Right lobe of liver (tissue), 6 donors: Measurements from ENCODE around the gene SEMA4G. TPM values are rescaled to one million over a fixed set of nuclear protein-coding genes. Genes with fewer than 3 reads are reported as not detected.

Source experiments
- ATAC-seq, 4 donors: fragments of 200-7000 bp; cut with Tn5 transposase; one replicate each; pipeline ENCODE4 v1.9.1; 2020; ENCODE audit warnings: mild to moderate bottlenecking in 4 of 4, moderate library complexity in 4 of 4
- DNase-seq, 3 donors: peaks; one replicate each; pipeline ENCODE4 v3.0.0-alpha.2; 2020
- H3K27ac ChIP-seq, 3 donors: fragments of 200-600 bp; one replicate each; pipeline ENCODE4 v1.8.0; 2022
- H3K27me3 ChIP-seq, 2 donors: fragments of 200-600 bp; one replicate each; pipeline ENCODE4 v1.8.0; 2022
- H3K36me3 ChIP-seq, 4 donors: fragments of 200-600 bp; sonication (generic) in 1 of 4; one replicate each; pipeline versions ENCODE4 v1.5.1 to v1.8.0; 2017 to 2022; ENCODE audit warnings: control low read depth in 1 of 4
- H3K4me1 ChIP-seq, 4 donors: fragments of 200-600 bp; sonication (generic) in 1 of 4; one replicate each; pipeline versions ENCODE4 v1.5.1 to v1.8.0; 2017 to 2022; ENCODE audit warnings: control low read depth in 1 of 4
- H3K4me3 ChIP-seq, 3 donors: fragments of 200-600 bp; one replicate each; pipeline ENCODE4 v1.8.0; 2022
- H3K9me3 ChIP-seq, 4 donors: fragments of 200-600 bp; sonication (generic) in 1 of 4; one replicate each; pipeline versions ENCODE4 v1.5.1 to v1.8.0; 2017 to 2022; ENCODE audit warnings: control low read depth in 1 of 4
- POLR2A ChIP-seq: fragments of 450-650 bp; IDR thresholded peaks from one replicate; pipeline ENCODE4 v1.6.1; 2017; ENCODE audit warnings: antibody characterized with exemption, mild to moderate bottlenecking
- WGBS: methylation state at CpG from one replicate; pipeline ENCODE4 v1.1.6; 2018; ENCODE audit warnings: low coverage, low lambda C conversion rate; ENCODE audit not compliant: insufficient coverage; ENCODE audit errors: missing lambda C conversion rate; 5-methylcytosine and 5-hydroxymethylcytosine counted together
- intact Hi-C, 2 donors: fragments of 100-400 bp; cut with DNase I; formaldehyde crosslinking; loops; one replicate each; pipeline versions ENCODE4 v1.11.2 to v1.14.1; 2022
- total RNA-seq, 6 experiments: library from RNA; depleted of rRNA in 2 of 6; stranded (reverse); fragments of >200 nt in 2 of 6; fragmentation: NEBNext Ultra II Directional in 3 of 6; extraction: Animal tissue kit (Norgen Biotek cat#: 25700) in 3 of 6; gene quantifications; one replicate each; pipeline versions ENCODE4 v1.1.0 to v1.2.4, GENCODE V29; 2016 to 2023
- TF ChIP-seq, protein P1 (sequence below), 4 donors: fragments of 200-600 bp in 3 of 4; fragments of 450-650 bp in 1 of 4; IDR thresholded peaks; one replicate each; pipeline versions ENCODE4 v1.5.1 to v1.8.0; 2016 to 2022; ENCODE audit warnings: antibody characterized with exemption in 4 of 4, mild to moderate bottlenecking in 2 of 4
- donor health status: DM: no; HTN: yes; CAD: no.
- donor health status: DM: no; HTN: no; CAD: no.
- donor health status: DM: no; HTN: no; CAD: no.
- donor health status: DM: no; HTN: yes; CAD: no.
- donor health status: DM: no; HTN: yes; CAD: no.

SEMA4G gene
- total RNA-seq, 6 experiments from 2014 or later: 24.7 to 129 (median 38.4) TPM

- peak in 2 of 3 donors; percentile 61 to 72 for DNase-seq
- intact Hi-C loops: no loop called here
These were observed 27.5 kb downstream of the SEMA4G start for GRCh38 chr10:100996678-100997359.

GRCh38 chr10:100997360-100998182 lies 28.3 kb downstream of the SEMA4G start:
- DNase-seq (peak; percentile 85 to 89 (median 88)), ATAC-seq (peak; percentile 69 to 75 (median 72))
- TF ChIP-seq, protein P1, sequence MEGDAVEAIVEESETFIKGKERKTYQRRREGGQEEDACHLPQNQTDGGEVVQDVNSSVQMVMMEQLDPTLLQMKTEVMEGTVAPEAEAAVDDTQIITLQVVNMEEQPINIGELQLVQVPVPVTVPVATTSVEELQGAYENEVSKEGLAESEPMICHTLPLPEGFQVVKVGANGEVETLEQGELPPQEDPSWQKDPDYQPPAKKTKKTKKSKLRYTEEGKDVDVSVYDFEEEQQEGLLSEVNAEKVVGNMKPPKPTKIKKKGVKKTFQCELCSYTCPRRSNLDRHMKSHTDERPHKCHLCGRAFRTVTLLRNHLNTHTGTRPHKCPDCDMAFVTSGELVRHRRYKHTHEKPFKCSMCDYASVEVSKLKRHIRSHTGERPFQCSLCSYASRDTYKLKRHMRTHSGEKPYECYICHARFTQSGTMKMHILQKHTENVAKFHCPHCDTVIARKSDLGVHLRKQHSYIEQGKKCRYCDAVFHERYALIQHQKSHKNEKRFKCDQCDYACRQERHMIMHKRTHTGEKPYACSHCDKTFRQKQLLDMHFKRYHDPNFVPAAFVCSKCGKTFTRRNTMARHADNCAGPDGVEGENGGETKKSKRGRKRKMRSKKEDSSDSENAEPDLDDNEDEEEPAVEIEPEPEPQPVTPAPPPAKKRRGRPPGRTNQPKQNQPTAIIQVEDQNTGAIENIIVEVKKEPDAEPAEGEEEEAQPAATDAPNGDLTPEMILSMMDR (IDR thresholded peaks at IDR 0.05): peak; percentile 82 to 97 (median 90)
- TF ChIP-seq POLR2A: peak; percentile 38
- Histone ChIP-seq H3K27ac (peak overlapping the region; percentile 96 to 100 (median 97)), H3K27me3 (no peaks in the 10 kb centered on the region), H3K4me1 (peaks cover 0 to 18% (median 3%) of the 10 kb centered on the region in 4 donors), H3K36me3 (peaks cover 0 to 3% (median 0%) of the 10 kb centered on the region in 4 donors), H3K9me3 (no peaks in the 10 kb centered on the region), H3K4me3 (peak overlapping the region; percentile 77 to 81 (median 78))
- WGBS: 0% methylated on average over 17 of the region's 66 CpGs
- intact Hi-C loops: no loop called here

More at GRCh38 chr10:100996678-100997359, 27.5 kb downstream of the SEMA4G start:
- no peaks in the 10 kb centered on the region for H3K9me3 ChIP-seq
- peak overlapping the region; percentile 77 to 81 (median 78) for H3K4me3 ChIP-seq
- peak; percentile 1 to 39 (median 5) for ATAC-seq
- H3K36me3 ChIP-seq: peaks cover 0 to 3% (median 0%) of the 10 kb centered on the region in 4 donors
- no peak for TF ChIP-seq POLR2A
- 13% methylated on average over 8 of the region's 46 CpGs for WGBS
- H3K27me3 ChIP-seq: no peaks in the 10 kb centered on the region
- H3K4me1 ChIP-seq: peaks cover 0 to 18% (median 3%) of the 10 kb centered on the region in 4 donors
- H3K27ac ChIP-seq: peak overlapping the region; percentile 96 to 100 (median 97)

- DNase-seq (peak; percentile 86 to 88 (median 87)), ATAC-seq (peak; percentile 50 to 65 (median 58))
- Histone ChIP-seq H3K9me3 (no peaks in the 10 kb centered on the region), H3K4me1 (peaks cover 0 to 18% (median 3%) of the 10 kb centered on the region in 4 donors), H3K4me3 (peak overlapping the region; percentile 77 to 81 (median 78)), H3K36me3 (peaks cover 0 to under 1% (median 0%) of the 10 kb centered on the region in 4 donors), H3K27me3 (no peaks in the 10 kb centered on the region), H3K27ac (peak overlapping the region; percentile 96 to 100 (median 97))
- WGBS: 4% methylated on average over 19 of the region's 25 CpGs
- intact Hi-C loops: no loop called here
- no peak for TF ChIP-seq POLR2A
- TF ChIP-seq, protein P1 (IDR thresholded peaks at IDR 0.05): no peak
These were observed 29.1 kb downstream of the SEMA4G start for GRCh38 chr10:100998183-100998990.

- intact Hi-C loops: no loop called here
These were observed 29.9 kb downstream of the SEMA4G start for GRCh38 chr10:100998991-100999741.

More at GRCh38 chr10:100998991-100999741, 29.9 kb downstream of the SEMA4G start:
- TF ChIP-seq, protein P1 (IDR thresholded peaks at IDR 0.05): peak; percentile 96 to 98 (median 96)
- peak; percentile 81 for TF ChIP-seq POLR2A
- H3K27ac ChIP-seq: peak overlapping the region; percentile 96 to 100 (median 97)
- H3K27me3 ChIP-seq: no peaks in the 10 kb centered on the region
- H3K4me3 ChIP-seq: peak overlapping the region; percentile 77 to 81 (median 78)
- peak; percentile 83 to 86 (median 83) for DNase-seq
- no peaks in the 10 kb centered on the region for H3K36me3 ChIP-seq
- peak; percentile 65 to 74 (median 70) for ATAC-seq
- 0% methylated on average over 1 of the region's 83 CpGs for WGBS
- H3K4me1 ChIP-seq: peaks cover 0 to 18% (median 3%) of the 10 kb centered on the region in 4 donors
- no peaks in the 10 kb centered on the region for H3K9me3 ChIP-seq
